SK-N-DZ (cell line): ENCODE results near the gene SMG5. TPM values are rescaled to one million over a fixed set of nuclear protein-coding genes. Genes with fewer than 3 reads are reported as not detected.
"Not testable (repeated sequence)": the region's sequence is repeated elsewhere in the genome, so short reads cannot be mapped to it uniquely, and the experiment has no call there.

Source experiments
- DNase-seq: peaks from one replicate; pipeline ENCODE4 v3.0.0-alpha.2; 2015; ENCODE audit warnings: low spot score
- polyA plus RNA-seq, 2 experiments: library from polyadenylated mRNA; depleted of rRNA; stranded (reverse); fragments of >200 nt; gene quantifications; 2 replicates each; pipeline ENCODE4 v1.2.3, GENCODE V29; 2014

SMG5 gene
- 113 and 122 TPM in 2 replicates for polyA plus RNA-seq (2014; cell fraction: cytosol; rRNA removed)
- polyA plus RNA-seq (2014; cell fraction: nucleus; rRNA removed) = 400 and 461 TPM in 2 replicates

- peak; percentile 99 for DNase-seq
Measured at GRCh38 chr1:156282479-156283222, at the start of gene SMG5. SMG5 (minus strand) TSS chr1:156282825; CDS start chr1:156282680, 145 bp downstream.

GRCh38 chr1:156323179-156323578 is 40.6 kb upstream of the SMG5 start:
- DNase-seq = not testable (repeated sequence)

- no peak for DNase-seq
Measured at GRCh38 chr1:156320560-156320959, 37.9 kb upstream of the SMG5 start.

- no peak for DNase-seq
Measured at GRCh38 chr1:156319664-156320063, 37.0 kb upstream of the SMG5 start.

- no peak for DNase-seq
Measured at GRCh38 chr1:156316909-156317308, 34.3 kb upstream of the SMG5 start.

GRCh38 chr1:156310962-156311361 is 28.3 kb upstream of the SMG5 start:
- DNase-seq = no peak

GRCh38 chr1:156308078-156308477 is 25.5 kb upstream of the SMG5 start:
- no peak for DNase-seq

- DNase-seq = no peak
Measured at GRCh38 chr1:156305215-156305614, 22.6 kb upstream of the SMG5 start.

- no peak for DNase-seq
Measured at GRCh38 chr1:156303241-156303640, 20.6 kb upstream of the SMG5 start.

GRCh38 chr1:156298852-156299357 is 16.3 kb upstream of the SMG5 start, which contains the start of gene VHLL:
VHLL (minus strand) TSS chr1:156299307; CDS start chr1:156299189, 118 bp downstream.
- no peak for DNase-seq

GRCh38 chr1:156295391-156295947 is 12.8 kb upstream of the SMG5 start, which contains the start of gene GLMP:
GLMP (minus strand) TSS chr1:156295679; CDS start chr1:156295645, 34 bp downstream.
- DNase-seq = no peak

GRCh38 chr1:156293895-156294294 is 11.3 kb upstream of the SMG5 start:
- DNase-seq = no peak

GRCh38 chr1:156293098-156293434 is 10.4 kb upstream of the SMG5 start:
- no peak for DNase-seq

- no peak for DNase-seq
Measured at GRCh38 chr1:156291226-156292061, 8.8 kb upstream of the SMG5 start.

GRCh38 chr1:156289857-156290256 is 7.2 kb upstream of the SMG5 start:
- no peak for DNase-seq

GRCh38 chr1:156286061-156286460 is 3.4 kb upstream of the SMG5 start:
- no peak for DNase-seq

GRCh38 chr1:156285437-156285836 is 2.8 kb upstream of the SMG5 start:
- DNase-seq = no peak

GRCh38 chr1:156284757-156285156 is 2.1 kb upstream of the SMG5 start:
- DNase-seq = no peak

GRCh38 chr1:156284112-156284511 is 1.5 kb upstream of the SMG5 start, which contains the start of gene TMEM79:
TMEM79 (plus strand) TSS chr1:156284325; CDS start chr1:156285227, 902 bp downstream.
- no peak for DNase-seq

GRCh38 chr1:156283521-156283920 is 896 bp upstream of the SMG5 start:
- no peak for DNase-seq

- DNase-seq = peak; percentile 47
Measured at GRCh38 chr1:156281693-156282478, 739 bp downstream of the SMG5 start.
